SK-N-SH treated with all-trans-retinoic acid at 6 μM for 48 hours (cell line): ENCODE data around the gene PARK7.

Experiments
- ATAC-seq: fragments of 200-7000 bp; cut with Tn5 transposase; 3 replicates; pipeline ENCODE4 v1.9.1; 2020; ENCODE audit warnings: mild to moderate bottlenecking, moderate library complexity
- ARNTL ChIP-seq: fragments of 450-650 bp; formaldehyde crosslinking; IDR thresholded peaks from 2 replicates; pipeline ENCODE4 v1.5.0; 2020; ENCODE audit warnings: low read depth, mild to moderate bottlenecking, moderate library complexity, borderline replicate concordance
- BACH2 ChIP-seq: fragments of 250-450 bp; sonication (Bioruptor Pico); IDR thresholded peaks from 2 replicates; pipeline ENCODE4 v1.9.0; 2021; ENCODE audit warnings: mild to moderate bottlenecking, borderline replicate concordance
- CSDC2 ChIP-seq: fragments of 250-450 bp; sonication (Bioruptor Pico); IDR thresholded peaks from 2 replicates; pipeline ENCODE4 v1.5.0; 2020; ENCODE audit warnings: mild to moderate bottlenecking, moderate library complexity
- CSRNP3 ChIP-seq: fragments of 250-450 bp; sonication (Bioruptor Pico); IDR thresholded peaks from 2 replicates; pipeline ENCODE4 v1.5.1; 2021; ENCODE audit warnings: mild to moderate bottlenecking, moderate library complexity
- ESRRG ChIP-seq: fragments of 250-450 bp; sonication (Bioruptor Pico); IDR thresholded peaks from 2 replicates; pipeline ENCODE4 v1.6.1; 2021; ENCODE audit warnings: mild to moderate bottlenecking
- GLIS3 ChIP-seq: fragments of 250-450 bp; sonication (Bioruptor Pico); IDR thresholded peaks from 2 replicates; pipeline ENCODE4 v1.5.0; 2020; ENCODE audit warnings: mild to moderate bottlenecking, moderate library complexity
- ISL1 ChIP-seq: fragments of 250-450 bp; sonication (Bioruptor Pico); IDR thresholded peaks from 2 replicates; pipeline ENCODE4 v2.1.2; 2022; ENCODE audit warnings: mild to moderate bottlenecking, moderate library complexity
- OSR1 ChIP-seq: fragments of 250-450 bp; sonication (Bioruptor Pico); IDR thresholded peaks from 2 replicates; pipeline ENCODE4 v1.8.0; 2022; ENCODE audit warnings: moderate library complexity, mild to moderate bottlenecking, inconsistent platforms
- PATZ1 ChIP-seq: fragments of 250-450 bp; sonication (Bioruptor Pico); IDR thresholded peaks from 2 replicates; pipeline ENCODE4 v1.8.0; 2020; ENCODE audit warnings: mild to moderate bottlenecking, moderate library complexity, borderline replicate concordance
- POU6F1 ChIP-seq: fragments of 250-450 bp; sonication (Bioruptor Pico); IDR thresholded peaks from 2 replicates; pipeline ENCODE4 v1.8.0; 2021; ENCODE audit warnings: low read depth, mild to moderate bottlenecking, moderate library complexity, borderline replicate concordance
- RARB ChIP-seq: fragments of 250-450 bp; sonication (Bioruptor Pico); IDR thresholded peaks from 2 replicates; pipeline ENCODE4 v1.8.0; 2021; ENCODE audit warnings: mild to moderate bottlenecking, moderate library complexity
- SNAI2 ChIP-seq: fragments of 250-450 bp; sonication (Bioruptor Pico); IDR thresholded peaks from 2 replicates; pipeline ENCODE4 v1.5.0; 2020; ENCODE audit warnings: mild to moderate bottlenecking, moderate library complexity
- TCF4 ChIP-seq: fragments of 250-450 bp; sonication (Bioruptor Pico); IDR thresholded peaks from 2 replicates; pipeline ENCODE4 v1.8.0; 2021; ENCODE audit warnings: mild to moderate bottlenecking, moderate library complexity, borderline replicate concordance
- TOX ChIP-seq: fragments of 250-450 bp; sonication (Bioruptor Pico); IDR thresholded peaks from 2 replicates; pipeline ENCODE4 v1.8.0; 2021; ENCODE audit warnings: mild to moderate bottlenecking, moderate library complexity, borderline replicate concordance
- ZC3H10 ChIP-seq: fragments of 250-450 bp; sonication (Bioruptor Pico); IDR thresholded peaks from 2 replicates; pipeline ENCODE4 v1.5.1; 2021; ENCODE audit warnings: mild to moderate bottlenecking, moderate library complexity
- ZFP30 ChIP-seq: fragments of 450-650 bp; formaldehyde crosslinking; IDR thresholded peaks from 2 replicates; pipeline ENCODE4 v1.5.0; 2022; ENCODE audit warnings: mild to moderate bottlenecking, moderate library complexity
- ZNF565 ChIP-seq: fragments of 450-650 bp; formaldehyde crosslinking; conservative IDR thresholded peaks from 2 replicates; pipeline ENCODE4 v1.5.0; 2020; ENCODE audit warnings: low read depth, mild to moderate bottlenecking, moderate library complexity
- ZNF8 ChIP-seq: fragments of 450-650 bp; formaldehyde crosslinking; IDR thresholded peaks from 2 replicates; pipeline ENCODE4 v1.5.0; 2020; ENCODE audit warnings: mild to moderate bottlenecking, moderate library complexity

The PARK7 gene

GRCh38 chr1:8006037-8006963 is 44.8 kb downstream of the PARK7 start:
- TF ChIP-seq CSDC2, result no peak
- no peak for TF ChIP-seq ESRRG (CRISPR knock-in tag)
- no peak for TF ChIP-seq POU6F1 (CRISPR knock-in tag)
- TF ChIP-seq ZNF8 (CRISPR knock-in tag), result no peak
- no peak for TF ChIP-seq OSR1 (CRISPR knock-in tag)
- TF ChIP-seq GLIS3 (CRISPR knock-in tag), result no peak
- no peak for TF ChIP-seq RARB (CRISPR knock-in tag)
- no peak for TF ChIP-seq CSRNP3
- TF ChIP-seq ZC3H10 (CRISPR knock-in tag), result no peak
- no peak for ATAC-seq

GRCh38 chr1:8009043-8010002 is 47.8 kb downstream of the PARK7 start:
- no peak for ATAC-seq
- TF ChIP-seq ZFP30 (CRISPR knock-in tag) (no peak), ZNF565 (CRISPR knock-in tag) (no peak), POU6F1 (CRISPR knock-in tag) (no peak), ISL1 (CRISPR knock-in tag) (no peak), TOX (CRISPR knock-in tag) (no peak), ESRRG (CRISPR knock-in tag) (no peak), RARB (CRISPR knock-in tag) (no peak), BACH2 (CRISPR knock-in tag) (no peak), CSDC2 (no peak)
- TF ChIP-seq, all 23 proteins: peak for 0

GRCh38 chr1:8010080-8010664 is 48.7 kb downstream of the PARK7 start:
- ATAC-seq, result 0 out of 3 replicates have a peak, but pooled peaks have one; percentile 2
- TF ChIP-seq PATZ1, result no peak
- TF ChIP-seq ZNF565 (CRISPR knock-in tag), result no peak
- TF ChIP-seq, all 23 proteins: peak for 0

GRCh38 chr1:8011016-8011415 is 49.5 kb downstream of the PARK7 start:
- TF ChIP-seq TCF4 (CRISPR knock-in tag) (no peak), CSDC2 (no peak), SNAI2 (CRISPR knock-in tag) (no peak), OSR1 (CRISPR knock-in tag) (no peak), ARNTL (CRISPR knock-in tag) (no peak)
- no peak for ATAC-seq
